ENCODE measurements around the gene UTS2B.
A peak's percentile ranks its signal among the peaks of the same experiment; 100 is the strongest.
"Not testable (repeated sequence)": the region's sequence is repeated elsewhere in the genome, so short reads cannot be mapped to it uniquely, and the experiment has no call there.

UTS2B gene

DNA sequence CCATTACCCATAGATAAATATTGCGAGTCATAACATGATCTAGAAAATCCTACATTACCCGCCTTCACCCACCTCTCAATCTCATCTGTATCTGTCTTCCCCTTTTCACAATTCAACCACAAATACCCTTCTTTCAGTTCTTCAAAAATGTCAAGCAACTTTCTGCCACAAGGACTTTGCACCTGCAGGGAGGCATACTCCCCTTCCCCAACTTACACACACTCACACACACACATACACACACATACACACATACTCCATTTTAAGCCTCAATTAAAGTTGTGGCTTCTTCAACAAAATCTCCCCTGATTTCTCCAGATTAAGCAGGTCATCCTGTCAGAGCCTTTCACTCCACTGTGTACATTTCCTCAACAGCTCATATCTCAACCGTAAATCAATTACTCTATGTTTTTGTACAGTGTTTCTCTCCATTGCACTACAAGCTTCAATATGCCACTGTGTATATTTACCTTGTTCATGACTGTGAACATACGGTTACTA is 34.2 kb downstream of the UTS2B start:
- peak; percentile 77 to 86 for ATAC-seq (replicated peaks)
- H3K4me1 Mint-ChIP-seq, result peaks cover 23 to 53% of the 10 kb centered on the region in 2 donors
- peak; percentile 52 for DNase-seq
- no peak overlapping the region for H3K27ac Mint-ChIP-seq
- peaks cover 4% of the 10 kb centered on the region in 2 donors for H3K36me3 Mint-ChIP-seq
- H3K4me3 Mint-ChIP-seq, result no peak overlapping the region
- H3K9me3 Mint-ChIP-seq, result peaks cover 0 to 2% of the 10 kb centered on the region in 2 donors
- no peaks in the 10 kb centered on the region for H3K27me3 Mint-ChIP-seq

DNA sequence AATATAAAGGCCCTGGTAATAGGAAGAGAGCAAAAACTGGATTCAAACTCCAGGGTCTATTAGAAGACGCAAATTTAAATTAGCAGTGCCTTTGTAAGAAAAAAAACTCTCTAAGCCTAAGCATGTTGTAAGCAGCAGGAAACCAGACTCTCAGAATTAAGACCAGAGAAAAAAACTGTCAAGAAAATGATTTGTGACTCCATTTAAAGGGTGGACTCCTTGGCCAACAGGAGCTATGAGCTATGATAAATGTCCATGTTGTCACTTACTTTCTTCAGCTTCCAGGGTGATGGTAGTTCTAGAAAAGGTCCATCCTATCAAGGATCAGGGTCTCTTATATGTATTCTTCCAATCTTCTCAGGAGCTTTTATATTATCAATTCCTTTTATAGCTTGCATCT is 36.0 kb downstream of the UTS2B start:
- Mint-ChIP-seq H3K4me3 (no peak overlapping the region), H3K9me3 (no peaks in the 10 kb centered on the region)
- no peak for ATAC-seq (replicated peaks)

DNA sequence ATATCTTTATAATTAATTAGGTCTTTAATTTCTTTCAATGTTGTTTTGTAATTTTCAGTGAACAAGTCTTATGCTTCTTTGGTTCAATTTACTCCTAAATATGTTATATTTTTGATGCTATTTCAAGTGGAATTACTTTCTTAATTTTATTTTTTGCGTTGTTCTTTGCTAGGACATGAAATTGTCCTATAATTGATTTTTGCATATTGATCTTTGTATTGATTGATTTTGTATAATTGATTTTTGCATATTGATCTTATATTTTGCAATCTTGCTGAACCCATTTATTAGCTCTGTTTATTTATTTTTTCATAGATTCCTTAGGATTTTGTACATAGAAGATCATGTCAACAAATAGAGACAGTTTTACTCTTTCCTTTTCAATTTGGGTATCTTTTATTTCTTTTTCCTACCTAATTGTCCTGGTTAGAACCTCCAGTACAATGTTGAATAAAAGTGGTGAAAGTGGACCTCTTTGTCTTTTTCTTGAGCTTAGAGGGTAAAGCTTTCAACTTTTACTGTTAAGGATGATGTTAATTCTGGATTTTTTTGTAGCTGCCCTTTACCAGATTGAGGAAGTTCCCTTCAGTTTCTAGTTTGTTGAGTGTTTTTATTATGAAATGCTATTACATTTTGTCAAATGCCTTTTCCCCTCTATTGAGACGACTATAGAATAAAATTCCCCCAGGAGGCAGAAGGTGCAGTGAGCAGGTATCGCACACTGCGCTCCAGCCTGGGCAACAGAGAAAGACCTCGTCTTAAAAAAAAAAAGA is 37.9 kb downstream of the UTS2B start:
- Mint-ChIP-seq H3K27me3 (no peaks in the 10 kb centered on the region), H3K4me3 (peak overlapping the region; percentile 26 to 37), H3K4me1 (peaks cover 5 to 29% of the 10 kb centered on the region in 2 donors), H3K36me3 (no peaks in the 10 kb centered on the region), H3K27ac (peak overlapping the region; percentile 83), H3K9me3 (peaks cover 0 to 1% of the 10 kb centered on the region in 2 donors)
- ATAC-seq (replicated peaks) (no peak), DNase-seq (no peak)

More for the DNA sequence above, 36.0 kb downstream of the UTS2B start:
- Mint-ChIP-seq H3K36me3 (peaks cover under 1 to 2% of the 10 kb centered on the region in 2 donors), H3K4me1 (peaks cover 15 to 44% of the 10 kb centered on the region in 2 donors), H3K27ac (peak overlapping the region; percentile 6), H3K27me3 (no peaks in the 10 kb centered on the region)
- no peak for DNase-seq

DNA sequence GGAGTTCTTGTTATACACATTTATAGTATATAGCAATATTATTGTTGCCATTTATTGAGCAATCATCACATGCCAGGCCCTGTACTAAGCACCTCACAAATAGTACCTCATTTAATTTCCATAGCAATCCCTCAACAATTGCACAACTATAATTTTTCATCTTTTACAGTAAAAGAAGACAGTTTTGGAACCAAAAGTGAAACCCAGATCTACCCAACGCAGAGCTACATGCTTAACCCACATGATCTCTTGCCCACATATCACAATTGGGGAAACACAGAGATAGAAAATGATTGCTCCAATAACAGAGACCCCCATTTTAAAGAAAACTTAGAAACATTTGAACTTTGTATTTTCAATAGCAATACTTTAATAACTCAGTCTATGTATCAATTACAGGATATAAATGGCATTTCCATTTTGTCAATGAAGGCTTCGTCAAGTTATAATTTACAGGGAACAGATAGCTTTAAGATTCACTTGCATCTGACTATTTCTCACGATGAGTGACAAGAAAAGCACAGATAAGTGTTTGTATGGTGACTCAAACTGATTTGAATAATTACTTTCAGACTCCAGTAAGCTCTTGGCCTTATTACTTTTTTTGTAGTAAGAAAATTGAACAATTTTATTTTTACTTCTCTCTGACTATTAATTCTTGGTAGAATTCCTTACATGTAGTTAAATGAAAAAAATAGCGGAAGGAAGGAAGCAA is 39.9 kb downstream of the UTS2B start:
- peak; percentile 93 to 95 for ATAC-seq (replicated peaks)

DNA sequence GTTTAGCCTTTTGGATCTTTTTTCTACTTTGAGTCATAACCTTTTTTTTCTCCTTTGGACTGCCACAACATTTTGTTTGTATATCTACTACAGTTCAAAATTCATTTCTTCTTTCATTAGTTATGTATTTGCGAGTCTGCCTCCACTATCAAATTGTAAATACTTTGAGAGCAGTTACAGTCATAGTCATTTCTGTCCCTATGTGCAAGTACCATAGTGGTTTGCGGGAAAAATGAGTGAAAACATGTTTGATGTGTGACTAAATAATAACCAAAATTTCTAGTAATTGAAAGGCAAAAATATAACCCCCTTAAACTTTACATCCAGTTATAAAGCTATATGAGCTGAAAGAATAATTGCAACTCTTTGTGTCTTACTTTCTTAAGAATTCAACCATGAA is 46.9 kb downstream of the UTS2B start:
- peaks cover 0 to 6% of the 10 kb centered on the region in 2 donors for H3K4me1 Mint-ChIP-seq
- peaks cover 0 to 3% of the 10 kb centered on the region in 2 donors for H3K9me3 Mint-ChIP-seq
- no peak for DNase-seq
- H3K4me3 Mint-ChIP-seq, result no peak overlapping the region
- ATAC-seq (replicated peaks), result no peak
- H3K27ac Mint-ChIP-seq, result no peak overlapping the region
- H3K36me3 Mint-ChIP-seq, result no peaks in the 10 kb centered on the region
- H3K27me3 Mint-ChIP-seq, result no peaks in the 10 kb centered on the region

More for the DNA sequence above, 39.9 kb downstream of the UTS2B start:
- no peaks in the 10 kb centered on the region for H3K36me3 Mint-ChIP-seq
- H3K4me1 Mint-ChIP-seq, result peaks cover 5 to 21% of the 10 kb centered on the region in 2 donors
- peaks cover 0 to 3% of the 10 kb centered on the region in 2 donors for H3K9me3 Mint-ChIP-seq
- peak overlapping the region; percentile 34 to 76 for H3K4me3 Mint-ChIP-seq
- no peaks in the 10 kb centered on the region for H3K27me3 Mint-ChIP-seq
- peak overlapping the region; percentile 91 for H3K27ac Mint-ChIP-seq
- no peak for DNase-seq

DNA sequence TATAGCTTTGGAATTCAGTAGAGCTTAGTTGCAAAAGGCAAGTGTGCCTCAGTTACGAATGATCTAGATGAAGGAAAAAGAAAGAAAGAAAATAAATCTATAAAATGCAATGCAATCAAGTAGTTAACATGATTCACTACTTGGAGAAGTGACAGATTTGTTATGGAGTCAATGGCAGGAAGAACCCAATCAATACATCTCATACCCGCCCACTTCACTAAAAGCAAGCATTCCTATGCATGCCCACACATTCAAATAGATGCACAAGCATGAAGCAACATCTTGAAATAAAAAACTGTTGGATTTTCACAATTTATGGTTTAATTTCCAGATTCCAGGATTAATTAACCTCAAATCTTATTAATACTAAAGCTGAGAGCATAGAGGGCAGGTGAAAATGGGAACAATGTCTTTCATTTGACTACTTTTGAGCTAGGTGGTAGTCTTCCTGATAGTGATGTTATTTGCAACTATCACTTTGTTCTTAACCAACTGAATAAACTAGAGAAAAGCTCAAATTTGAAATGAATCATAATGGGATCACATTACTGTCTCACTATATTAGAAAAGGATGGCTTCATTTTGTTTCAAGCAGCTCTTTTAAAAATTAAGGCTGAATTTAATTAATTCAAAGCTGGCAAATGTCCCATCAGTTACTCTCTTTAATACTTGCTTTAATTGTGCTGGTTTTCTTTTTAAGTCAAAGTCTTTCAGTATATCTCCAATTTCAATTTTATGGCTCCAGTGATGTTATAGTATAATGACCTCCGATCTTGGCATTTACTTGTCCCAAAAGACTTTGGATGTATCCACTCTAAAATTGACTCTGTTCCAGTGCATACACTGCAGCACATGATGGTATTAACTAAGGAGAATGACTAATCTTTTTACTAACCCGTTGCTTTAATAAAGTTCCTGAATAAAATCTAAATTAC is 47.8 kb downstream of the UTS2B start:
- no peak for ATAC-seq (replicated peaks)
- Mint-ChIP-seq H3K27me3 (no peaks in the 10 kb centered on the region), H3K9me3 (peaks cover 0 to 2% of the 10 kb centered on the region in 2 donors), H3K27ac (no peak overlapping the region), H3K4me3 (no peak overlapping the region), H3K36me3 (no peaks in the 10 kb centered on the region), H3K4me1 (peaks cover 0 to 6% of the 10 kb centered on the region in 2 donors)
- DNase-seq, result no peak

DNA sequence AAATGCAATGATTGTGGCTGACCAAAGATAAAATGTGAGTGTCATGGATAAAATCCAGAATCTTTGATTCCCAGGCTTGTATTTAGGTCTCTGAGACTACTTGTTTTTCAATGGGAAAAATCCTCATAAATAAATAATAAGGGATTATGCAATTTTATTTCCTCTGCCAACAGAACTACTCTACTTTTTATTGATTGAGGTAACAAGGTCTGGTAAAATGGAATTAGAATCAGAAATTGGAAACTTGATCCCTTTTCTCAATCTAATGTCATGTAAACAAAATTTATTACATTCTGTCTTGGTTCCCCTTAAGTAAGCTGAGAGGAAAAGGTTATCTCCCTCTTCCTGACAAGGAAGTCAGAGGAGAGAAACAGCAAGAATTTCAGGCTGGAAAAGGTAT is 49.4 kb downstream of the UTS2B start:
- Mint-ChIP-seq H3K9me3 (no peaks in the 10 kb centered on the region), H3K36me3 (no peaks in the 10 kb centered on the region), H3K4me3 (no peak overlapping the region), H3K4me1 (peaks cover 0 to 3% of the 10 kb centered on the region in 2 donors), H3K27me3 (no peaks in the 10 kb centered on the region), H3K27ac (no peak overlapping the region)
- ATAC-seq (replicated peaks) (no peak), DNase-seq (no peak)

- Mint-ChIP-seq H3K36me3 (no peaks in the 10 kb centered on the region), H3K27ac (no peak overlapping the region), H3K9me3 (no peaks in the 10 kb centered on the region), H3K4me1 (peaks cover 6 to 7% of the 10 kb centered on the region in 2 donors), H3K4me3 (no peak overlapping the region), H3K27me3 (no peaks in the 10 kb centered on the region)
- DNase-seq (no peak), ATAC-seq (replicated peaks) (no peak)
These were observed 50.2 kb downstream of the UTS2B start for GRCh38 chr3:191280111-191280510.

DNA sequence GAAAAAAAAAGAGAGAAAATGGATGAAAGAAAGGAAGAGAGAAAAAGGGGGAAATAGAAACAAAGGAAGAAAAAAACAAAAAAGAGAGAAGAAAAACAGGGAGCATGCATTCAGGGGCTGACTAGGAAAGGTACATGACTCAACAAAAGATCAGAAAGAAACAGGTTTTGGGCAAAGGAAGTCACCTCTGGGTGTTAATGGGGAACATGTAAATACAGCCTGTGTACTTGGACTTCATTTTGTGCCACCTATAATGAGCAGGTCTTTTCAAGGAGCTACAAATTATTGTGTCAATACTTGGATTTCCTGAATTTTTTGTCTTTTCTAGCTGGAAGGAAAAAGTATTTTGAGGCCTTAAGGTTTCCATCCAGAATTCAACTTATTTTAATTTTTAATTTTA is 54.6 kb downstream of the UTS2B start:
- Mint-ChIP-seq H3K4me1 (peaks cover 8 to 15% of the 10 kb centered on the region in 2 donors), H3K36me3 (peaks cover 7 to 9% of the 10 kb centered on the region in 2 donors), H3K4me3 (no peak overlapping the region), H3K27me3 (no peaks in the 10 kb centered on the region), H3K9me3 (peaks cover 6 to 7% of the 10 kb centered on the region in 2 donors), H3K27ac (no peak overlapping the region)
- DNase-seq, result no peak
- no peak for ATAC-seq (replicated peaks)

DNA sequence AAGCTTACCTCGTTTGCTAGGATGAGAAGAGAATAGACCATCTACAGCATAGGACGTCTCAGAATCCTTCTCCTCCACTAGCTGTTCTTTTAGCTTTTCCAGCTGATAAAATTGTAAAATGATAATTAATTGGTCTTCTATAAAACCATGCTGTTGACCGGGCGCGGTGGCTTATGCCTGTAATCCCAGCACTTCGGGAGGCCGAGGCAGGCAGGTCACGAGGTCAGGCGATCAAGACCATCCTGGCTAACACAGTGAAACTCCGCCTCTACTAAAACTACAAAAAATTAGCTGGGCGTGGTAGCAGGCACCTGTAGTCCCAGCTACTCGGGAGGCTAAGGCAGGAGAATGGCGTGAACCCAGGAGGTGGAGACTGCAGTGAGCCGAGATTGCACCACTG is 55.1 kb downstream of the UTS2B start:
- not testable (repeated sequence) for DNase-seq; H3K4me3 Mint-ChIP-seq; H3K9me3 Mint-ChIP-seq; H3K27me3 Mint-ChIP-seq; H3K36me3 Mint-ChIP-seq; H3K27ac Mint-ChIP-seq; ATAC-seq (replicated peaks)
- peaks cover 8 to 16% of the 10 kb centered on the region in 2 donors for H3K4me1 Mint-ChIP-seq

GRCh38 chr3:191269289-191270085 is 60.8 kb downstream of the UTS2B start:
- Mint-ChIP-seq H3K27ac (peak overlapping the region; percentile 88), H3K27me3 (no peaks in the 10 kb centered on the region), H3K4me1 (peaks cover 12 to 34% of the 10 kb centered on the region in 2 donors), H3K4me3 (peak overlapping the region; percentile 23 to 45), H3K9me3 (peaks cover 6 to 13% of the 10 kb centered on the region in 2 donors), H3K36me3 (peaks cover 7 to 16% of the 10 kb centered on the region in 2 donors)
- ATAC-seq (replicated peaks) (peak; percentile 89 to 93), DNase-seq (peak; percentile 30)

DNA sequence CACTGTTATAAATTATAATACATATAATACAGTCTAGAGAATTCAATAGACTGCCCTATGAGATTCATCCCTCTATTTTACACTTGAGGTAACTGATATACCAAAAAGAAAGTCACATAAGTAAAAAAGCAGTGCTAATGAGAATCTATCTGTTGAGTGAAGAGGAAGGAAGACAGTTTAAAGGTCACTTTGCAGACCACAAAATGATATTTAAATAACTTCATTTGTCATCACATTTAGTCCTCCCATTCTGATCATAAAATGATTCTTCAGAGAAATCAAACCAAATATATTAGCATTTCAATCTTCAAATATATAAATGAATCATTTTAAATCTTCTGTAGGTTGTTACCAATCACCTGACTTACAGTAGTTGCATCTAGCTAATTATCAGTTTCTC is 61.6 kb downstream of the UTS2B start:
- no peak overlapping the region for H3K4me3 Mint-ChIP-seq
- ATAC-seq (replicated peaks) (peak in 1 of 2 donors; percentile 60), DNase-seq (no peak)
- no peak overlapping the region for H3K27ac Mint-ChIP-seq
- H3K9me3 Mint-ChIP-seq, result peaks cover 6 to 13% of the 10 kb centered on the region in 2 donors
- H3K36me3 Mint-ChIP-seq, result peaks cover 7 to 16% of the 10 kb centered on the region in 2 donors
- no peaks in the 10 kb centered on the region for H3K27me3 Mint-ChIP-seq
- H3K4me1 Mint-ChIP-seq, result peaks cover 15 to 39% of the 10 kb centered on the region in 2 donors

- ATAC-seq (replicated peaks), result no peak
- Mint-ChIP-seq H3K9me3 (peaks cover 0 to 6% of the 10 kb centered on the region in 2 donors), H3K4me3 (peak overlapping the region in 1 of 2 donors; percentile 4)
These were observed 66.5 kb downstream of the UTS2B start for GRCh38 chr3:191263850-191264249.

More at GRCh38 chr3:191263850-191264249, 66.5 kb downstream of the UTS2B start:
- no peaks in the 10 kb centered on the region for H3K27me3 Mint-ChIP-seq
- H3K27ac Mint-ChIP-seq, result peak overlapping the region; percentile 25
- peaks cover 15 to 29% of the 10 kb centered on the region in 2 donors for H3K4me1 Mint-ChIP-seq
- H3K36me3 Mint-ChIP-seq, result peaks cover 0 to 8% of the 10 kb centered on the region in 2 donors
- no peak for DNase-seq
